ENCODE results near the gene TMEM52B. TPM values are rescaled to one million over a fixed set of nuclear protein-coding genes. Genes with fewer than 3 reads are reported as not detected.
A peak's percentile ranks its signal among the peaks of the same experiment; 100 is the strongest.

TMEM52B gene
- total and polyA plus RNA-seq, 9 of the 15 experiments (the other 6 are each of a cell fraction or from before 2014, with no cell fraction given) = not detected

- POLR2A ChIA-PET = interaction anchor here (0.6 to 1.5 kb wide), 4 partner anchors 11 to 510 kb away, joined by 3 to 6 read pairs (median 3); no protein-coding TSS in a partner anchor
- Histone ChIP-seq H3K9me1 (ENCODE audit: control insufficient read depth, insufficient read depth, low read length) (no peaks in the 10 kb centered on the region), H3K27ac (ENCODE audit: extremely low read depth, low read depth, low read length) (peak overlapping the region; percentile 88), H3K9me3 (replicated peaks; ENCODE audit: control insufficient read depth, insufficient read depth, low read depth, low read length) (no peaks in the 10 kb centered on the region), H3K27me3 (ENCODE audit: control insufficient read depth in 2 of 2, insufficient read depth in 2 of 2, low read length in 2 of 2) (no peaks in the 10 kb centered on the region), H3K9ac (ENCODE audit: insufficient read depth in 1 of 2, low read depth in 2 of 2, low read length in 2 of 2) (peak overlapping the region; percentile 85 to 91), H4K20me1 (replicated peaks; ENCODE audit: control insufficient read depth, insufficient read depth, low read length) (no peaks in the 10 kb centered on the region), H3K4me2 (ENCODE audit: insufficient read depth, low read length) (peak overlapping the region; percentile 86), H3K79me2 (ENCODE audit: control insufficient read depth, insufficient read depth, low read length) (peaks cover 18% of the 10 kb centered on the region), H2AFZ (ENCODE audit: low read depth, low read length) (peak overlapping the region; percentile 82), H3K4me1 (replicated peaks in 1 of 2; ENCODE audit: control insufficient read depth in 2 of 2, insufficient read depth in 2 of 2, low read length in 2 of 2) (peaks cover 12 to 22% of the 10 kb centered on the region in 2 experiments), H3K36me3 (ENCODE audit: control insufficient read depth, insufficient read depth, low read length) (no peaks in the 10 kb centered on the region), H3K4me3 (peak overlapping the region; percentile 81)
- no TSS peak for BruUV-seq (replicated peaks)
- in situ Hi-C loops (cut with MboI) = no loop called here
- DNase-seq (ENCODE audit: extremely low read depth in 1 of 4, low spot score in 3 of 4) (peak; percentile 73 to 91 (median 76)), ATAC-seq (peak; percentile 91), FAIRE-seq (peak; percentile 99)
- intact Hi-C loops (cut with micrococcal nuclease) = no loop called here
- CTCF ChIA-PET (ENCODE audit: low intra/inter-chr PET ratio) = no interaction called here
- 1% methylated on average over 28 of the region's 40 CpGs for WGBS (ENCODE audit: insufficient coverage, low coverage, missing lambda C conversion rate)
- TF ChIP-seq CEBPG (CRISPR knock-in tag; IDR thresholded peaks at IDR 0.05) (no peak), CEBPG (tag; conservative IDR thresholded peaks at IDR 0.05 in 1 of 2, IDR thresholded peaks at IDR 0.05 in 1 of 2) (0 out of 4 replicates have a peak, but pooled peaks of 1 of the 2 experiments have one; percentile 52), GABPB1 (CRISPR knock-in tag; IDR thresholded peaks at IDR 0.05) (peak; percentile 18; the same call in 1 of the 2 replicates), ZBTB33 (CRISPR knock-in tag; IDR thresholded peaks at IDR 0.05) (no peak), CREBBP (IDR thresholded peaks at IDR 0.05; ENCODE audit: low read depth, low read length) (no peak), POLR2G (IDR thresholded peaks at IDR 0.05; ENCODE audit: low read depth, low read length) (peak; percentile 70), FOXJ3 (CRISPR knock-in tag; IDR thresholded peaks at IDR 0.05) (no peak), NFE2L1 (tag; IDR thresholded peaks at IDR 0.05; ENCODE audit: borderline replicate concordance, low read depth) (no peak), IRF9 (tag; IDR thresholded peaks at IDR 0.05) (no peak), E2F5 (CRISPR knock-in tag; IDR thresholded peaks at IDR 0.05) (no peak), KDM2B (CRISPR knock-in tag; IDR thresholded peaks at IDR 0.05) (no peak), THRAP3 (IDR thresholded peaks at IDR 0.05; ENCODE audit: borderline replicate concordance) (no peak), RBM39 (optimal IDR thresholded peaks at IDR 0.05; ENCODE audit: low read depth, low read length) (no peak), TCF7L2 (IDR thresholded peaks at IDR 0.05; ENCODE audit: low read depth, low read length) (no peak)
These were observed 33.3 kb downstream of the TMEM52B start for GRCh38 chr12:10211940-10212738.

Data from K562 (cell line).